Activated effector memory CD4-positive, alpha-beta T cell treated with Interleukin-2 at 50 U/mL for 16 hours (primary cell): Measurements from ENCODE around the gene USP16.

Source experiments
- DNase-seq: peaks from one replicate; pipeline ENCODE4 v3.0.0-alpha.2; 2020

The USP16 gene

DNA sequence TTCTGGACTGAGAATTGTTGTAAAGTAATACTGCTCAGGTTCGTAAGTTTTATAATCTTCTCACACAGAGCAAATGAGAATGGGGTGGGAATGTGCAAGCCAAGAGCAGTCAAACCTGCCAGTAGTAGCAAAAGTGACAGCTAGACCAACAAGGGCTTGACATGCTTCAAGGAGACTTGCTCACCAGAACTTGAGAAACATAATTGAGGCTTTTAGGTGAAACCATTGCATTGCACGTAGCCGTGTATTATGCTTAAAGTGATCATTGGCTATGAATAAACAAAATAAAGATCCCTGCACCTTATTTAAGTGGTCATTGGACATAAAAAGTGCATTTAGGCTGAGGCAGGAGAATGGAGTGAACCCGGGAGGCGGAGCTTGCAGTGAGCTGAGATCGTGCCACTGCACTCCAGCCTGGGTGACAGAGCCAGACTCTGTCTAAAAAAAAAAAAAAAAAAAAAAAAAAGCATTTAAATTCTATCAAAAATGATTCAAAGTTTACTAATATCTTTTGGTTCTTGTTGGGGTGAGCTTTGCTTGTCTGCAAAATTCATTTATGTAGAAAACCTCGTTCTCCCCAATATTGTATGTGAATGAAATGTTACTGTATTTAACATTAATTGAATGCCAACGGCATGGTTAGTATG, 60.8 kb downstream of the USP16 start:
- DNase-seq = no peak

- DNase-seq = no peak
These were observed 66.6 kb downstream of the USP16 start for GRCh38 chr21:29091033-29091432.

- no peak for DNase-seq
These were observed 67.9 kb downstream of the USP16 start for GRCh38 chr21:29092102-29092959.

GRCh38 chr21:29096218-29097015, 71.9 kb downstream of the USP16 start:
- DNase-seq = no peak

GRCh38 chr21:29098156-29098555, 73.7 kb downstream of the USP16 start:
- no peak for DNase-seq

DNA sequence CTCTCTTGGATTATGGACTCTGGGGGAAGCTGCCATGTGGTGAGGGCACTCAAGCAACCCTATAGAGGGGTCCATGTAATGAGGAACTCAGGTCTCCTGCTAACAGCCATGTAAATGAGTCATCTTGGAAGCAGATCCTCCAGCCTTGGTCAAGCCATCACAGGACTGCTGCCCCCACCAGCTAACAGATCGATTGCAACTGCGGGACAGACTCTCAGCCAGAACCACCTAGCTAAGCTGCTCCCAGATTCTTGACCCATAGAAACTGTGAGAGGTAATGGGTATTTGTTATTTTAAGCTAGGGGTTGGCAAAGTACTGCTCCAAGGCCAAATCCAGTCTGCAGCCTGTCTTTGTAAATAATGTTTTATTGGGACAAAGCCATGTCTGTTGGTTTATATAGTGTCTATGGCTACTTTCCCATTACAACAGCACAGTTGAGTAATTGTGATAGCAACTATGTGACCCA, 78.4 kb downstream of the USP16 start:
- no peak for DNase-seq
